Left ventricle myocardium inferior (tissue), 1 donor: ENCODE measurements around the gene BPIFA1. TPM values are rescaled to one million over a fixed set of nuclear protein-coding genes. Genes with fewer than 3 reads are reported as not detected.

Experiments used
- DNase-seq: peaks from one replicate; pipeline ENCODE4 v3.0.0-alpha.2; 2020
- H3K27ac ChIP-seq: fragments of 200-600 bp; replicated peaks from 2 replicates; pipeline ENCODE4 v1.8.0; 2021
- H3K27me3 ChIP-seq: fragments of 200-600 bp; 2 replicates; pipeline ENCODE4 v1.8.0; 2021; ENCODE audit warnings: low read depth
- H3K36me3 ChIP-seq: fragments of 200-600 bp; 2 replicates; pipeline ENCODE4 v1.8.0; 2021
- H3K4me1 ChIP-seq: fragments of 200-600 bp; 2 replicates; pipeline ENCODE4 v1.8.0; 2021
- H3K4me3 ChIP-seq: fragments of 200-600 bp; 2 replicates; pipeline ENCODE4 v1.8.0; 2021; ENCODE audit warnings: mild to moderate bottlenecking, moderate library complexity
- H3K9me3 ChIP-seq: fragments of 200-600 bp; replicated peaks from 2 replicates; pipeline ENCODE4 v1.8.0; 2021
- intact Hi-C: fragments of 100-400 bp; cut with micrococcal nuclease; formaldehyde crosslinking; loops from one replicate; pipeline ENCODE4 v1.11.0; 2022
- total RNA-seq: library from RNA; stranded (reverse); fragmentation: NEBNext Ultra II Directional; extraction: Animal tissue kit (Norgen Biotek cat#: 25700); gene quantifications from one replicate; pipeline ENCODE4 v1.2.1, GENCODE V29; 2021
- TF ChIP-seq, protein P1 (sequence below): fragments of 200-600 bp; IDR thresholded peaks from 2 replicates; pipeline ENCODE4 v1.8.0; 2021; ENCODE audit warnings: antibody characterized with exemption, mild to moderate bottlenecking, borderline replicate concordance
- donor health status: DM: no; HTN: yes; CAD: no; lungs with severe emphysema.

BPIFA1 gene
- total RNA-seq, 1 donor from 2014 or later, result not detected

GRCh38 chr20:33250666-33251065 lies 14.9 kb downstream of the BPIFA1 start:
- no peak for DNase-seq
- Histone ChIP-seq H3K36me3 (no peaks in the 10 kb centered on the region), H3K4me1 (no peaks in the 10 kb centered on the region), H3K27ac (no peak overlapping the region), H3K27me3 (peaks cover 16% of the 10 kb centered on the region), H3K9me3 (peaks cover 10% of the 10 kb centered on the region), H3K4me3 (no peak overlapping the region)
- intact Hi-C loops, result no loop called here
- TF ChIP-seq, protein P1, sequence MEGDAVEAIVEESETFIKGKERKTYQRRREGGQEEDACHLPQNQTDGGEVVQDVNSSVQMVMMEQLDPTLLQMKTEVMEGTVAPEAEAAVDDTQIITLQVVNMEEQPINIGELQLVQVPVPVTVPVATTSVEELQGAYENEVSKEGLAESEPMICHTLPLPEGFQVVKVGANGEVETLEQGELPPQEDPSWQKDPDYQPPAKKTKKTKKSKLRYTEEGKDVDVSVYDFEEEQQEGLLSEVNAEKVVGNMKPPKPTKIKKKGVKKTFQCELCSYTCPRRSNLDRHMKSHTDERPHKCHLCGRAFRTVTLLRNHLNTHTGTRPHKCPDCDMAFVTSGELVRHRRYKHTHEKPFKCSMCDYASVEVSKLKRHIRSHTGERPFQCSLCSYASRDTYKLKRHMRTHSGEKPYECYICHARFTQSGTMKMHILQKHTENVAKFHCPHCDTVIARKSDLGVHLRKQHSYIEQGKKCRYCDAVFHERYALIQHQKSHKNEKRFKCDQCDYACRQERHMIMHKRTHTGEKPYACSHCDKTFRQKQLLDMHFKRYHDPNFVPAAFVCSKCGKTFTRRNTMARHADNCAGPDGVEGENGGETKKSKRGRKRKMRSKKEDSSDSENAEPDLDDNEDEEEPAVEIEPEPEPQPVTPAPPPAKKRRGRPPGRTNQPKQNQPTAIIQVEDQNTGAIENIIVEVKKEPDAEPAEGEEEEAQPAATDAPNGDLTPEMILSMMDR, result no peak

GRCh38 chr20:33251496-33251895 lies 15.7 kb downstream of the BPIFA1 start:
- TF ChIP-seq, protein P1, result no peak
- Histone ChIP-seq H3K9me3 (peaks cover 10% of the 10 kb centered on the region), H3K4me3 (no peak overlapping the region), H3K36me3 (no peaks in the 10 kb centered on the region), H3K4me1 (no peaks in the 10 kb centered on the region), H3K27ac (no peak overlapping the region), H3K27me3 (peaks cover 16% of the 10 kb centered on the region)
- intact Hi-C loops, result no loop called here
- no peak for DNase-seq

GRCh38 chr20:33252460-33252859 lies 16.7 kb downstream of the BPIFA1 start:
- no peak overlapping the region for H3K4me3 ChIP-seq
- H3K4me1 ChIP-seq, result no peaks in the 10 kb centered on the region
- no peak for DNase-seq
- no peaks in the 10 kb centered on the region for H3K36me3 ChIP-seq
- H3K27me3 ChIP-seq, result peaks cover 20% of the 10 kb centered on the region
- intact Hi-C loops, result no loop called here
- TF ChIP-seq, protein P1, result no peak
- H3K9me3 ChIP-seq, result peaks cover 10% of the 10 kb centered on the region
- no peak overlapping the region for H3K27ac ChIP-seq

GRCh38 chr20:33255005-33255404 lies 19.2 kb downstream of the BPIFA1 start:
- Histone ChIP-seq H3K4me3 (no peak overlapping the region), H3K4me1 (no peaks in the 10 kb centered on the region), H3K9me3 (peaks cover 10% of the 10 kb centered on the region), H3K27me3 (peaks cover 33% of the 10 kb centered on the region), H3K27ac (no peak overlapping the region), H3K36me3 (no peaks in the 10 kb centered on the region)
- intact Hi-C loops, result no loop called here
- DNase-seq, result no peak
- TF ChIP-seq, protein P1, result no peak

GRCh38 chr20:33257237-33257636 lies 21.4 kb downstream of the BPIFA1 start:
- peaks cover 15% of the 10 kb centered on the region for H3K9me3 ChIP-seq
- DNase-seq, result no peak
- H3K27ac ChIP-seq, result no peak overlapping the region
- no peak overlapping the region for H3K4me3 ChIP-seq
- intact Hi-C loops, result no loop called here
- no peaks in the 10 kb centered on the region for H3K36me3 ChIP-seq
- TF ChIP-seq, protein P1, result no peak
- H3K27me3 ChIP-seq, result peaks cover 49% of the 10 kb centered on the region
- no peaks in the 10 kb centered on the region for H3K4me1 ChIP-seq

DNA sequence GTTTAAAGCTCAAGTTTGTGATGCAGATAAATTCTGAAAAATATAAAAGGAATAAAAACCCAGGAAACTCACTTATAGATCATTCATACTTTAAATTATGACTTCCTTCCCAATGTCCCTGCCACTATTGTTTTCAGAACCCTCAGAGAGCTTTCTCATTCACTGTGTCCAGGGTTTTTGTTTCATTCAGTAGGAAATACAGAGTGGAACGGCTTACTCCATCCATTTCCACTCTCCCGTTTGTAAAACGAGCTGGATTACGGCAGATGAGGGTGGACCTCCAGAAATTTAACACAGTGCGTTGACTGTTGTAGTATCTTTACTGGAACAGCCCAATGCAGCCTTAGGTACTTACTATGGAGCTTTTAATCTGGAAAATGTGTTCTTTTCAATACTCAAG lies 23.6 kb downstream of the BPIFA1 start:
- H3K9me3 ChIP-seq, result peaks cover 15% of the 10 kb centered on the region
- intact Hi-C loops, result no loop called here
- DNase-seq, result no peak
- TF ChIP-seq, protein P1, result no peak
- peaks cover 52% of the 10 kb centered on the region for H3K27me3 ChIP-seq
- H3K4me1 ChIP-seq, result no peaks in the 10 kb centered on the region
- H3K36me3 ChIP-seq, result no peaks in the 10 kb centered on the region
- no peak overlapping the region for H3K27ac ChIP-seq
- no peak overlapping the region for H3K4me3 ChIP-seq
